ENCODE data around the gene RBP3. TPM values are rescaled to one million over a fixed set of nuclear protein-coding genes. Genes with fewer than 3 reads are reported as not detected.
A peak's percentile ranks its signal among the peaks of the same experiment; 100 is the strongest.

The RBP3 gene
- total and polyA plus RNA-seq, 2 experiments from 2014 or later, result 0.53 to 1.3 TPM

DNA sequence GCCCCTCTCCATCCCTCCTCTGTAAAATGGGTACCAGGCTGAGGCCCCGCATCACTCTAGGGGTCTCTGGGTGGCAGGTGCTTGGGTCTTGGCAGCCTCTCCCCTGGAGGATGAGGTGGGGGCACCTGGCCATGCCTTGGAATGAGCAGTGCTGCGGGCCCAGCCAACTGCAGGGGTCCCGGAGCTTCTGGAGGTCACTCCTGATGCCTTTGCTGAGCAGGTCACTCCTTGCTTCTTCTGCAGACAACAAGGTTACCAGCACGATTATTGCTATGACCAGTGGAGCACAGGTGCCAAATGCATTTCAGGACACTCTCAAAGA lies 58.3 kb downstream of the RBP3 start:
- no peak overlapping the region for H3K4me2 ChIP-seq
- DNase-seq (ENCODE audit: low spot score), result no peak
- no peak overlapping the region for H3K4me3 ChIP-seq
- no peaks in the 10 kb centered on the region for H3K9me2 ChIP-seq (replicated peaks; ENCODE audit: insufficient read depth)
- 85% methylated on average over 4 of the region's 4 CpGs for WGBS (ENCODE audit: low lambda C conversion rate, missing lambda C conversion rate)
- H3K9me3 ChIP-seq (ENCODE audit: low read depth), result no peaks in the 10 kb centered on the region
- H3K27ac ChIP-seq, result peak overlapping the region; percentile 56
- no peaks in the 10 kb centered on the region for H3K79me2 ChIP-seq
- H3K36me3 ChIP-seq (replicated peaks; ENCODE audit: insufficient read depth, low read depth), result no peaks in the 10 kb centered on the region
- no peak overlapping the region for H2AFZ ChIP-seq
- H3K4me1 ChIP-seq (ENCODE audit: insufficient read depth), result peaks cover 29% of the 10 kb centered on the region
- H3K27me3 ChIP-seq, result no peaks in the 10 kb centered on the region
- TF ChIP-seq, protein P1, sequence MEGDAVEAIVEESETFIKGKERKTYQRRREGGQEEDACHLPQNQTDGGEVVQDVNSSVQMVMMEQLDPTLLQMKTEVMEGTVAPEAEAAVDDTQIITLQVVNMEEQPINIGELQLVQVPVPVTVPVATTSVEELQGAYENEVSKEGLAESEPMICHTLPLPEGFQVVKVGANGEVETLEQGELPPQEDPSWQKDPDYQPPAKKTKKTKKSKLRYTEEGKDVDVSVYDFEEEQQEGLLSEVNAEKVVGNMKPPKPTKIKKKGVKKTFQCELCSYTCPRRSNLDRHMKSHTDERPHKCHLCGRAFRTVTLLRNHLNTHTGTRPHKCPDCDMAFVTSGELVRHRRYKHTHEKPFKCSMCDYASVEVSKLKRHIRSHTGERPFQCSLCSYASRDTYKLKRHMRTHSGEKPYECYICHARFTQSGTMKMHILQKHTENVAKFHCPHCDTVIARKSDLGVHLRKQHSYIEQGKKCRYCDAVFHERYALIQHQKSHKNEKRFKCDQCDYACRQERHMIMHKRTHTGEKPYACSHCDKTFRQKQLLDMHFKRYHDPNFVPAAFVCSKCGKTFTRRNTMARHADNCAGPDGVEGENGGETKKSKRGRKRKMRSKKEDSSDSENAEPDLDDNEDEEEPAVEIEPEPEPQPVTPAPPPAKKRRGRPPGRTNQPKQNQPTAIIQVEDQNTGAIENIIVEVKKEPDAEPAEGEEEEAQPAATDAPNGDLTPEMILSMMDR (IDR thresholded peaks at IDR 0.05; ENCODE audit: poor library complexity), result no peak
- TF ChIP-seq EZH2 (IDR thresholded peaks at IDR 0.05; ENCODE audit: borderline replicate concordance), result no peak
- no peak for TF ChIP-seq EZH2phosphoT487 (IDR thresholded peaks at IDR 0.05; ENCODE audit: low read depth, severe bottlenecking, unreplicated experiment)
- H4K20me1 ChIP-seq (ENCODE audit: insufficient read depth, poor library complexity, severe bottlenecking), result no peaks in the 10 kb centered on the region

DNA sequence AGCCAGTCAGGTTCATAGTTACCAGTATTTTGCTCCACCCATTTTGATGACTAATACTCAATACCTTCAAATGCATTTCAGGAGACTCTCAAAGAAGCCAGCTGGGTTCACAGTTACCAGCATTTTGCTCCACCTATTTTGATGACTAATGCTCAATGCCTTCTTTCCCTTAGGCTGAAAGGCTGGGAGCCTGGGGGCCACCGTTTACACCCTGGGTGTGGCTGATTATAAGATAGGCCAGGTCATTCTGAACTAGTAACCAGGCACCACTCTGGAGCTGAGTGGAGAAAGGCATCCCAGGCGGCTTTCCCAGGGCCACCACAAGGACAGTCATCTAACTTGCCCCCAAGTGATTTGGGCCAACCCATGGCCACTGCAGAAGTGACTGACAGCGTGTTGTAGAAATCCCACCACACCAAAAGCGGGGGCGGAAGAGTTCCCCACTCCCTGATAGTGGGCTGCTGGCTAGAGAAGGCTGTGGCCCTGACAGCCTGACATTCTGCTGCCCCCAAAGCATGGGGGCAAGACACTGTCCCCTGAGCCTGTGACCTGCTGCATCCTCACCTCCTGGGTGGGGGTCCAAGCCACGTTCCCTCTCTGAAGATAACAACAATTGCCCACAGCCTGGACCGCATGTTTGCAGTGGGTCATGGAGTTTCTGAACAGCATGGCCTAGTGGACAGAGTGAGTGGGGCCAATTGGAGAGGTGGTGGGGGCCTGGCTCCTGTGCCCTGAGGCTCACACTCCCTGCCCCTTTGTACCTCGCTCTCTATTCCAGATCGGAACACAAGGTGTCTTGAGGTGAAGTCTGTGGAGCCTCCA lies 58.9 kb downstream of the RBP3 start:
- Histone ChIP-seq H3K4me2 (no peak overlapping the region), H4K20me1 (ENCODE audit: insufficient read depth, poor library complexity, severe bottlenecking) (no peaks in the 10 kb centered on the region), H3K4me3 (no peak overlapping the region), H3K27ac (peak overlapping the region; percentile 77), H3K36me3 (replicated peaks; ENCODE audit: insufficient read depth, low read depth) (no peaks in the 10 kb centered on the region), H3K4me1 (ENCODE audit: insufficient read depth) (peaks cover 26% of the 10 kb centered on the region), H2AFZ (no peak overlapping the region), H3K27me3 (no peaks in the 10 kb centered on the region), H3K79me2 (no peaks in the 10 kb centered on the region), H3K9me3 (ENCODE audit: low read depth) (no peaks in the 10 kb centered on the region), H3K9me2 (replicated peaks; ENCODE audit: insufficient read depth) (no peaks in the 10 kb centered on the region)
- TF ChIP-seq, protein P1 (IDR thresholded peaks at IDR 0.05; ENCODE audit: poor library complexity), result no peak
- TF ChIP-seq EZH2phosphoT487 (IDR thresholded peaks at IDR 0.05; ENCODE audit: low read depth, severe bottlenecking, unreplicated experiment) (no peak), EZH2 (IDR thresholded peaks at IDR 0.05; ENCODE audit: borderline replicate concordance) (no peak)
- WGBS (ENCODE audit: low lambda C conversion rate, missing lambda C conversion rate), result 78% methylated on average over 9 of the region's 9 CpGs
- peak; percentile 89 for DNase-seq (ENCODE audit: low spot score)

Other genes with a start within 250 kb of the RBP3 start
- 2.3 and 2.5 TPM in 2 replicates for gene GDF10, start 48.2 kb upstream of the RBP3 start, total RNA-seq
- gene GDF10, start 48.2 kb upstream of the RBP3 start, polyA plus RNA-seq, result 3.3 and 5.7 TPM in 2 replicates
- not detected in 2 replicates for gene GDF2, start 25.9 kb upstream of the RBP3 start, total RNA-seq
- 0.39 TPM in 1 of 2 replicates, not detected in the other for gene GDF2, start 25.9 kb upstream of the RBP3 start, polyA plus RNA-seq
- gene ZNF488, start 35.9 kb downstream of the RBP3 start, total RNA-seq, result 1.2 and 2.0 TPM in 2 replicates
- gene ZNF488, start 35.9 kb downstream of the RBP3 start, polyA plus RNA-seq, result 1.8 and 2.5 TPM in 2 replicates
- gene ANXA8, start 135.8 kb downstream of the RBP3 start, total RNA-seq, result 60.4 and 87.6 TPM in 2 replicates
- 213 and 296 TPM in 2 replicates for gene ANXA8, start 135.8 kb downstream of the RBP3 start, polyA plus RNA-seq
- not detected in 2 replicates for gene FAM25G, start 143.3 kb downstream of the RBP3 start, total RNA-seq
- gene FAM25G, start 143.3 kb downstream of the RBP3 start, polyA plus RNA-seq, result 0.57 TPM in 1 of 2 replicates, not detected in the other
- gene AGAP9, start 175.3 kb downstream of the RBP3 start, total RNA-seq, result 8.4 and 9.4 TPM in 2 replicates
- 6.9 and 7.2 TPM in 2 replicates for gene AGAP9, start 175.3 kb downstream of the RBP3 start, polyA plus RNA-seq

All from hepatocyte (in vitro differentiated cells).